Chondrocyte (in vitro differentiated cells): Measurements from ENCODE around the gene LMO7. TPM values are rescaled to one million over a fixed set of nuclear protein-coding genes. Genes with fewer than 3 reads are reported as not detected.
A peak's percentile ranks its signal among the peaks of the same experiment; 100 is the strongest.

Experiments
- DNase-seq: peaks from one replicate; pipeline ENCODE4 v3.0.0; 2021; ENCODE audit warnings: mixed read lengths, low spot score
- H3K27ac Mint-ChIP-seq: one replicate; pipeline ENCODE4 v1.8.0; 2021; ENCODE audit warnings: mild to moderate bottlenecking, moderate library complexity, mixed read lengths; ENCODE audit not compliant: unreplicated experiment
- H3K27me3 Mint-ChIP-seq: 2 replicates; pipeline ENCODE4 v1.8.0; 2021; ENCODE audit warnings: low read depth, mixed read lengths
- H3K36me3 Mint-ChIP-seq: 2 replicates; pipeline ENCODE4 v1.8.0; 2021; ENCODE audit warnings: low read depth, mixed read lengths
- H3K4me1 Mint-ChIP-seq: 2 replicates; pipeline ENCODE4 v1.8.0; 2021; ENCODE audit warnings: low read depth, mild to moderate bottlenecking, mixed read lengths
- H3K4me3 Mint-ChIP-seq: one replicate; pipeline ENCODE4 v1.8.0; 2021; ENCODE audit warnings: mild to moderate bottlenecking, moderate library complexity, mixed read lengths; ENCODE audit not compliant: unreplicated experiment
- H3K9me3 Mint-ChIP-seq: 2 replicates; pipeline ENCODE4 v1.8.0; 2021; ENCODE audit warnings: low read depth, mixed read lengths
- total RNA-seq: library from RNA; stranded (reverse); gene quantifications from 3 replicates; pipeline ENCODE4 v1.2.1, GENCODE V29; 2021
- TF ChIP-seq, protein P1 (sequence below): fragments of 200-600 bp; sonication (generic); IDR thresholded peaks from 2 replicates; pipeline ENCODE4 v1.5.0; 2021; ENCODE audit warnings: antibody characterized with exemption, mild to moderate bottlenecking, moderate library complexity

The LMO7 gene
- total RNA-seq, 1 donor from 2014 or later, result 199 TPM

DNA sequence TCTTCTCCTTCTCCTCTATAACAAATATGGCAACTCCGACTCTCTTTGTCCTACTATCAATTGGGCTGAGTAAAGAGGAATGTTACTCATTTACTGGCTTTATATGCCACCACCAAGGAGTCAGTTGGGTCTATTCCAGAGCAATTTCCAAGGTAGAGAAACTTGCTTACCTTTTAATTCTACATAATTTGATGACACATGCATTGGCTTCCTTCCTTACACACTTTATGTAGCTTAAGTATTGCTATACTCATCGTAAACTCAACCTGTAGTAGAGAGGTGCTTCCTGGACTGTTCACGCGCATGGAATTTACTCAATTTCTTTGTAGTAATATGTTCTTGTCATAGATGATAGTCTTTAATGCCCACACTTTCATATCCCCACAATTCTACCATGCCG, 160.7 kb downstream of the LMO7 start:
- Mint-ChIP-seq H3K27me3 (no peaks in the 10 kb centered on the region), H3K36me3 (peaks cover 20% of the 10 kb centered on the region), H3K9me3 (no peaks in the 10 kb centered on the region), H3K27ac (no peak overlapping the region), H3K4me3 (no peak overlapping the region), H3K4me1 (peaks cover 40% of the 10 kb centered on the region)
- TF ChIP-seq, protein P1, sequence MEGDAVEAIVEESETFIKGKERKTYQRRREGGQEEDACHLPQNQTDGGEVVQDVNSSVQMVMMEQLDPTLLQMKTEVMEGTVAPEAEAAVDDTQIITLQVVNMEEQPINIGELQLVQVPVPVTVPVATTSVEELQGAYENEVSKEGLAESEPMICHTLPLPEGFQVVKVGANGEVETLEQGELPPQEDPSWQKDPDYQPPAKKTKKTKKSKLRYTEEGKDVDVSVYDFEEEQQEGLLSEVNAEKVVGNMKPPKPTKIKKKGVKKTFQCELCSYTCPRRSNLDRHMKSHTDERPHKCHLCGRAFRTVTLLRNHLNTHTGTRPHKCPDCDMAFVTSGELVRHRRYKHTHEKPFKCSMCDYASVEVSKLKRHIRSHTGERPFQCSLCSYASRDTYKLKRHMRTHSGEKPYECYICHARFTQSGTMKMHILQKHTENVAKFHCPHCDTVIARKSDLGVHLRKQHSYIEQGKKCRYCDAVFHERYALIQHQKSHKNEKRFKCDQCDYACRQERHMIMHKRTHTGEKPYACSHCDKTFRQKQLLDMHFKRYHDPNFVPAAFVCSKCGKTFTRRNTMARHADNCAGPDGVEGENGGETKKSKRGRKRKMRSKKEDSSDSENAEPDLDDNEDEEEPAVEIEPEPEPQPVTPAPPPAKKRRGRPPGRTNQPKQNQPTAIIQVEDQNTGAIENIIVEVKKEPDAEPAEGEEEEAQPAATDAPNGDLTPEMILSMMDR, result no peak
- no peak for DNase-seq

DNA sequence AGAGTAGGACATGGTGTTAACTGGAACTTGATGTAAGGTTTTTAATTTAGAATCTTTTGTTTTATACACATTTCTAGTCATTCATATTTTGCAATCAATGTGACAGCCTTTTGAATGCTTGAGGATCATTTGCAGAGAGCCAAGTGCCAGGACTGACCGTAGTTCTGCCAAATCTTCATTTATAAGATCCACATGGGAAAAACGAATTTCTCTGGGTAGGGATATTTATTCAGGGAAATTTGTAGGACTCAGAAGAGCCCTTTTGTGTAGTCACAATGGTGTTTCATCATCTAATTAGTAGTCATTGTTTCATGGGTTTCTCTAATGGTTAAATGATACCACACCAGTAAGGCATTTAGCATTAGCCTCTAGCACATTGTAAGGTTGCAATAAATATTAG, 161.1 kb downstream of the LMO7 start:
- H3K4me3 Mint-ChIP-seq, result no peak overlapping the region
- no peak for DNase-seq
- H3K27ac Mint-ChIP-seq, result no peak overlapping the region
- H3K36me3 Mint-ChIP-seq, result peaks cover 20% of the 10 kb centered on the region
- H3K4me1 Mint-ChIP-seq, result peaks cover 38% of the 10 kb centered on the region
- H3K9me3 Mint-ChIP-seq, result no peaks in the 10 kb centered on the region
- TF ChIP-seq, protein P1, result no peak
- no peaks in the 10 kb centered on the region for H3K27me3 Mint-ChIP-seq

DNA sequence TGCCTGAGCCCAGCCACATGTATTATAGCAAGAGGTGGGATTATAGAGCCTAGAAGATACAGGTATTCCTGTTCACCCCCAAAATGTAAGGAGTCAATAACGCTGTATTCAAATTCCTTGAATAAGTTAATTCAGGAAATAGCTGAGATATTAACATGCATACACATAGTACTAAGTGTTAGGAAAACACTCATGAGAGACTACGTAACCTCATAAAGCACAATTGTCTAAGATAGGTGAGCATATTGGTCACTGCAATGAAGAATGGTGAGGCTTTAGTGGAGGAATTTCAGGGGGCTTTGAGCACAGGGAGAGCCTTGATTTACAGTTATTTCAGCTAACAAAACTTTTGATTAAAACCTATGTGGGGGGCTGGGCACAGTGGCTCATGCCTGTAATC, 161.6 kb downstream of the LMO7 start:
- Mint-ChIP-seq H3K4me1 (peaks cover 38% of the 10 kb centered on the region), H3K27me3 (no peaks in the 10 kb centered on the region), H3K4me3 (no peak overlapping the region), H3K9me3 (no peaks in the 10 kb centered on the region), H3K27ac (no peak overlapping the region), H3K36me3 (peaks cover 20% of the 10 kb centered on the region)
- TF ChIP-seq, protein P1, result no peak
- DNase-seq, result no peak

DNA sequence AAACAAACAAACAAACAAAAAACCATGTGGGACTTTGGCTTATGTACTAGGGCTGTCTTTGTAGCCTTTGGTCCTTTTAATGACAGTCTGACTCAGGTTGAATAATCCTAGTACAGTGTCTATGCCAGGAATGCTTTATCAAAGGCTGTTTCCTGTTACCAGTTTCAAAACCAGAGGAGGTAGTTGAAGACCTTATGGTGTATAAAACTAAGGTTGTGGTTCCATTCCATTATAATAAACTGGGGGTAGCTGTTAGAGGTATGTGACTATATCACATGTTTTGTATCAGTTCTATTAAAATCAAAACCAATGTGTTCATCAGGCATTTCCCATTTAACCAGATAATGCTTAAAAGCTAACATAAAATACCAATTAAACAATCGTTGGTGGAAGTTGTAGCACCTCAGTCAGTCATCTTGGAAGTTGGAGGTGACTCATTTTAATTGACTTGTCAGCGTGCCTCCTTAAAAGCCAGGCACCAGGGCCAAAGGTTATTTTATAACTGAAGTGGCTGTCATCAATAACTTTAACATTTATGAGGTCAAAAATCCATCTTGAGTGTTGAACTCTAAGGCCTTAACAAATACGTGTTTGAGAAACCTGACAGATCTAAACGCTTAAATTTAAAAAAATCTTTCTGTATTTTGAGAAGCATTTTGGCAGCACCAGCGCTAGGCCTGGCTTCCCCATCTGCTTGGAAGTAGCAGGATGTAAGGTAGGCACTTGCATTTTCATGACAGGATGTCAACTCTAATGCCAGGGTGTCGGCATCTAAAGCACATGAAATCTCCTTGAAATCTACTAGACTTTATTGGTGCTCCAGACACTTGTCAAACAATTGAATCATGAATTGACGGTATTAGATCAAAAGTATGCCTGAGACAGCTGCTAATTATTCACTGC, 162.5 kb downstream of the LMO7 start:
- Mint-ChIP-seq H3K27ac (no peak overlapping the region), H3K9me3 (no peaks in the 10 kb centered on the region), H3K36me3 (peaks cover 20% of the 10 kb centered on the region), H3K4me1 (peaks cover 42% of the 10 kb centered on the region), H3K27me3 (no peaks in the 10 kb centered on the region), H3K4me3 (no peak overlapping the region)
- no peak for DNase-seq
- TF ChIP-seq, protein P1, result no peak

DNA sequence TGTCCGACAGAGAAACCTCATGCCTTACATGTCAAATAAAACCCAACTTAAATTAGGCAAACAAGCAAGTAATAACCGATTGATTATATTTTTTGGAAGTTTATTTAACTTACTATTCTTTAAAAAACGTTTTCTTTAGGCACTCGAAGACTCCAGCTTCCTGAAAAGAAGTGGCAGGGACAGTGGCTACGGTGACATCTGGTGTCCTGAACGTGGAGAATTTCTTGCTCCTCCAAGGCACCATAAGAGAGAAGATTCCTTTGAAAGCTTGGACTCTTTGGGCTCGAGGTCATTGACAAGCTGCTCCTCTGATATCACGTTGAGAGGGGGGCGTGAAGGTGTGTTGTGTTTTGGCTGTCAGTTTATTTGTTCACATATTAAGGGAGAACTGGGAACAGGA, 164.4 kb downstream of the LMO7 start:
- Mint-ChIP-seq H3K27ac (peak overlapping the region; percentile 86), H3K27me3 (no peaks in the 10 kb centered on the region), H3K4me3 (no peak overlapping the region), H3K9me3 (no peaks in the 10 kb centered on the region), H3K4me1 (peaks cover 54% of the 10 kb centered on the region), H3K36me3 (peaks cover 28% of the 10 kb centered on the region)
- no peak for DNase-seq
- TF ChIP-seq, protein P1, result peak; percentile 68
